Thyroid gland (tissue), 4 donors: Measurements from ENCODE around the gene SIN3B.

Experiments used
- POLR2A ChIP-seq, 2 donors: fragments of 450-650 bp; IDR thresholded peaks; one replicate each; pipeline ENCODE4 v1.6.1; 2017; ENCODE audit warnings: antibody characterized with exemption in 2 of 2, mild to moderate bottlenecking in 2 of 2, moderate library complexity in 1 of 2
- TF ChIP-seq, protein P1 (sequence below), 6 experiments: fragments of 200-600 bp in 3 of 6; fragments of 450-650 bp in 3 of 6; sonication (generic) in 3 of 6; IDR thresholded peaks; one replicate each; pipeline ENCODE4 v1.5.1; 2016 to 2019; ENCODE audit warnings: antibody characterized with exemption in 6 of 6, mild to moderate bottlenecking in 2 of 6, inconsistent platforms in 1 of 6, moderate library complexity in 1 of 6

DNA sequence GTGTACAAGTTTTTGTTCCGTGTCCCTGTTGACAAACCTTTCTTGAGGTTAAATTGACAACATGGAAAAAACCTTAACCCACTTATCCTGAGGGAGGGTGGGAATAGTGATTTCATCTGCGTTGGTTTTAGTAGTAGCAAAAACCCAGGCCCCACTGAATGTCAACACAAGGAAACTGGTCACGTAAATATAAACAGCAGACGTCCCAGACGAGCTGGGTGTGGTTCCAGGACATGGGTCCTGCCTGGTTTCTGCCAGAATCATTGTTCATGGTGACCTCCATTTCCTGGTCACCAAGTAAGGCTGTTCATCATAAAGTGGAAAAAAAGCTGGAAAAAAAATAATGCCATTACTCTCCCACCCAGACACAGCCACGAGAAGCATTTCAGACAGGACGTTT is 42.7 kb downstream of the SIN3B start:
- TF ChIP-seq, protein P1, sequence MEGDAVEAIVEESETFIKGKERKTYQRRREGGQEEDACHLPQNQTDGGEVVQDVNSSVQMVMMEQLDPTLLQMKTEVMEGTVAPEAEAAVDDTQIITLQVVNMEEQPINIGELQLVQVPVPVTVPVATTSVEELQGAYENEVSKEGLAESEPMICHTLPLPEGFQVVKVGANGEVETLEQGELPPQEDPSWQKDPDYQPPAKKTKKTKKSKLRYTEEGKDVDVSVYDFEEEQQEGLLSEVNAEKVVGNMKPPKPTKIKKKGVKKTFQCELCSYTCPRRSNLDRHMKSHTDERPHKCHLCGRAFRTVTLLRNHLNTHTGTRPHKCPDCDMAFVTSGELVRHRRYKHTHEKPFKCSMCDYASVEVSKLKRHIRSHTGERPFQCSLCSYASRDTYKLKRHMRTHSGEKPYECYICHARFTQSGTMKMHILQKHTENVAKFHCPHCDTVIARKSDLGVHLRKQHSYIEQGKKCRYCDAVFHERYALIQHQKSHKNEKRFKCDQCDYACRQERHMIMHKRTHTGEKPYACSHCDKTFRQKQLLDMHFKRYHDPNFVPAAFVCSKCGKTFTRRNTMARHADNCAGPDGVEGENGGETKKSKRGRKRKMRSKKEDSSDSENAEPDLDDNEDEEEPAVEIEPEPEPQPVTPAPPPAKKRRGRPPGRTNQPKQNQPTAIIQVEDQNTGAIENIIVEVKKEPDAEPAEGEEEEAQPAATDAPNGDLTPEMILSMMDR (IDR thresholded peaks at IDR 0.05), result no peak
- TF ChIP-seq POLR2A (IDR thresholded peaks at IDR 0.05), result no peak
